GM12891 (cell line): ENCODE results near the gene SIRT1.

ENCODE experiments used
- PAX5 ChIP-seq: IDR thresholded peaks from 2 replicates; pipeline ENCODE4 v1.6.1; 2011; ENCODE audit warnings: low read length, moderate library complexity, mild to moderate bottlenecking; ENCODE audit not compliant: insufficient read depth, severe bottlenecking
- POLR2A ChIP-seq: IDR thresholded peaks from 2 replicates; pipeline ENCODE4 v1.6.1; 2011; ENCODE audit warnings: low read depth, low read length, control low read depth
- POLR2AphosphoS5 ChIP-seq: IDR thresholded peaks from 2 replicates; pipeline ENCODE4 v1.6.1; 2011; ENCODE audit warnings: low read depth, low read length, control low read depth
- TAF1 ChIP-seq: IDR thresholded peaks from 2 replicates; pipeline ENCODE4 v1.6.1; 2011; ENCODE audit warnings: low read depth, low read length, control low read depth

DNA sequence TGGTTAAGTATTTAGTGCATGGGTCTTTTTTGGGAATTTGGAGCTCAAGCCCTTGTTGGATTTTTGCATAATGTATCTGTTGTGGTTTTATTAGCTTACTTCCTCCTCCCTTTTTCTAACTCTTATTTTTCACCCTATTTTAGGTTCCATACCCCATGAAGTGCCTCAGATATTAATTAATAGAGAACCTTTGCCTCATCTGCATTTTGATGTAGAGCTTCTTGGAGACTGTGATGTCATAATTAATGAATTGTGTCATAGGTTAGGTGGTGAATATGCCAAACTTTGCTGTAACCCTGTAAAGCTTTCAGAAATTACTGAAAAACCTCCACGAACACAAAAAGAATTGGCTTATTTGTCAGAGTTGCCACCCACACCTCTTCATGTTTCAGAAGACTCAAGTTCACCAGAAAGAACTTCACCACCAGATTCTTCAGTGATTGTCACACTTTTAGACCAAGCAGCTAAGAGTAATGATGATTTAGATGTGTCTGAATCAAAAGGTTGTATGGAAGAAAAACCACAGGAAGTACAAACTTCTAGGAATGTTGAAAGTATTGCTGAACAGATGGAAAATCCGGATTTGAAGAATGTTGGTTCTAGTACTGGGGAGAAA lies 28.0 kb downstream of the SIRT1 start:
- TF ChIP-seq POLR2A (no peak), PAX5 (no peak), TAF1 (no peak), POLR2AphosphoS5 (no peak)
